ENCODE measurements around the gene CAMK2B. TPM values are rescaled to one million over a fixed set of nuclear protein-coding genes. Genes with fewer than 3 reads are reported as not detected.

The CAMK2B gene
- polyA plus RNA-seq, 1 donor (not counting 4 experiments of a cell fraction or from before 2014, with no cell fraction given): 0.25 TPM

- Histone ChIP-seq H3K27me3 (ENCODE audit: control insufficient read depth, extremely low read depth, insufficient read depth, low read length) (peaks cover 10% of the 10 kb centered on the region), H3K4me3 (ENCODE audit: control insufficient read depth in 2 of 3, extremely low read depth in 1 of 3, insufficient read depth in 2 of 3, low read depth in 1 of 3, low read length in 3 of 3) (no peak overlapping the region), H3K4me1 (ENCODE audit: control insufficient read depth, extremely low read depth, insufficient read depth, low read length) (peaks cover 7% of the 10 kb centered on the region), H3K36me3 (ENCODE audit: control insufficient read depth in 2 of 2, extremely low read depth in 1 of 2, insufficient read depth in 2 of 2, low read length in 2 of 2) (no peaks in the 10 kb centered on the region), H3K79me2 (ENCODE audit: control insufficient read depth, insufficient read depth, low read length) (no peaks in the 10 kb centered on the region), H3K9me3 (ENCODE audit: control insufficient read depth, low read depth, low read length) (no peaks in the 10 kb centered on the region), H3K9ac (ENCODE audit: control insufficient read depth, extremely low read depth, insufficient read depth, low read length) (no peak overlapping the region), H3K9me1 (ENCODE audit: control insufficient read depth, extremely low read depth, insufficient read depth, low read length) (no peaks in the 10 kb centered on the region), H3K4me2 (ENCODE audit: control insufficient read depth, extremely low read depth, insufficient read depth, low read depth, low read length) (no peak overlapping the region), H4K20me1 (ENCODE audit: control insufficient read depth, extremely low read depth, insufficient read depth, low read length) (no peaks in the 10 kb centered on the region), H2AFZ (ENCODE audit: control insufficient read depth, low read length) (no peak overlapping the region), H3K27ac (ENCODE audit: control insufficient read depth, insufficient read depth, low read length) (no peak overlapping the region)
- TF ChIP-seq EZH2 (IDR thresholded peaks at IDR 0.05; ENCODE audit: low read length): no peak
- TF ChIP-seq CTCF (optimal IDR thresholded peaks at IDR 0.05 in 1 of 3, IDR thresholded peaks at IDR 0.05 in 1 of 3, conservative IDR thresholded peaks at IDR 0.05 in 1 of 3; ENCODE audit: extremely low read depth in 1 of 3, insufficient read depth in 2 of 3, low read length in 3 of 3): no peak
- FAIRE-seq (no peak), DNase-seq (ENCODE audit: low read depth, low spot score) (no peak)
- dilution Hi-C loops (cut with MboI; ENCODE audit: extremely low pct_ligation_motif_present, low sequenced_read_pairs): no loop called here
Measured at GRCh38 chr7:44269417-44269816, 56.0 kb downstream of the CAMK2B start.

GRCh38 chr7:44268671-44269070, 56.7 kb downstream of the CAMK2B start:
- no peak for TF ChIP-seq EZH2 (IDR thresholded peaks at IDR 0.05; ENCODE audit: low read length)
- TF ChIP-seq CTCF (optimal IDR thresholded peaks at IDR 0.05 in 1 of 3, IDR thresholded peaks at IDR 0.05 in 1 of 3, conservative IDR thresholded peaks at IDR 0.05 in 1 of 3; ENCODE audit: extremely low read depth in 1 of 3, insufficient read depth in 2 of 3, low read length in 3 of 3): no peak
- Histone ChIP-seq H2AFZ (ENCODE audit: control insufficient read depth, low read length) (no peak overlapping the region), H3K9me1 (ENCODE audit: control insufficient read depth, extremely low read depth, insufficient read depth, low read length) (no peaks in the 10 kb centered on the region), H4K20me1 (ENCODE audit: control insufficient read depth, extremely low read depth, insufficient read depth, low read length) (no peaks in the 10 kb centered on the region), H3K4me2 (ENCODE audit: control insufficient read depth, extremely low read depth, insufficient read depth, low read depth, low read length) (no peak overlapping the region), H3K4me3 (ENCODE audit: control insufficient read depth in 2 of 3, extremely low read depth in 1 of 3, insufficient read depth in 2 of 3, low read depth in 1 of 3, low read length in 3 of 3) (no peak overlapping the region), H3K36me3 (ENCODE audit: control insufficient read depth in 2 of 2, extremely low read depth in 1 of 2, insufficient read depth in 2 of 2, low read length in 2 of 2) (no peaks in the 10 kb centered on the region), H3K9ac (ENCODE audit: control insufficient read depth, extremely low read depth, insufficient read depth, low read length) (no peak overlapping the region), H3K27ac (ENCODE audit: control insufficient read depth, insufficient read depth, low read length) (no peak overlapping the region), H3K27me3 (ENCODE audit: control insufficient read depth, extremely low read depth, insufficient read depth, low read length) (peaks cover 7% of the 10 kb centered on the region), H3K9me3 (ENCODE audit: control insufficient read depth, low read depth, low read length) (no peaks in the 10 kb centered on the region), H3K79me2 (ENCODE audit: control insufficient read depth, insufficient read depth, low read length) (no peaks in the 10 kb centered on the region), H3K4me1 (ENCODE audit: control insufficient read depth, extremely low read depth, insufficient read depth, low read length) (peaks cover 14% of the 10 kb centered on the region)
- dilution Hi-C loops (cut with MboI; ENCODE audit: extremely low pct_ligation_motif_present, low sequenced_read_pairs): no loop called here
- DNase-seq (ENCODE audit: low read depth, low spot score): no peak
- FAIRE-seq: no peak
